Keratinocyte (primary cell): ENCODE measurements around the gene RNF215. TPM values are rescaled to one million over a fixed set of nuclear protein-coding genes. Genes with fewer than 3 reads are reported as not detected.

Source experiments
- DNase-seq: peaks from one replicate; pipeline ENCODE4 v3.0.0-alpha.2; 2011; ENCODE audit warnings: low read depth, missing footprints, low spot score
- FAIRE-seq: peaks from 2 replicates; lab custom pipeline; 2011; peaks lifted over from hg19 to GRCh38; lab: Jason Lieb, UNC
- H2AFZ ChIP-seq: 2 replicates; pipeline ENCODE4 v1.6.0; 2012; ENCODE audit warnings: low read length, control low read depth, inconsistent platforms; ENCODE audit not compliant: control insufficient read depth
- H3K27ac ChIP-seq: 2 replicates; pipeline ENCODE4 v1.5.1; 2011; ENCODE audit warnings: low read length; ENCODE audit not compliant: control insufficient read depth, insufficient read depth
- H3K27me3 ChIP-seq: 3 replicates; pipeline ENCODE4 v1.6.0; 2011; ENCODE audit warnings: low read length; ENCODE audit not compliant: control insufficient read depth, insufficient read depth; ENCODE audit errors: extremely low read depth
- H3K36me3 ChIP-seq, 2 experiments: 2 replicates in 1 of 2; 3 replicates in 1 of 2; pipeline ENCODE4 v1.5.1; 2011; ENCODE audit warnings: low read length in 2 of 2, mild to moderate bottlenecking in 1 of 2; ENCODE audit not compliant: control insufficient read depth in 2 of 2, insufficient read depth in 2 of 2; ENCODE audit errors: extremely low read depth in 1 of 2
- H3K4me1 ChIP-seq: 3 replicates; pipeline ENCODE4 v1.5.1; 2011; ENCODE audit warnings: low read length; ENCODE audit not compliant: control insufficient read depth, insufficient read depth; ENCODE audit errors: extremely low read depth
- H3K4me2 ChIP-seq: 3 replicates; pipeline ENCODE4 v1.6.0; 2011; ENCODE audit warnings: low read depth, low read length; ENCODE audit not compliant: control insufficient read depth, insufficient read depth; ENCODE audit errors: extremely low read depth
- H3K4me3 ChIP-seq, 3 experiments: fragments of 200-600 bp in 1 of 3; sonication (generic) in 1 of 3; 2 replicates in 2 of 3; 3 replicates in 1 of 3; pipeline ENCODE4 v1.5.1; 2011 to 2016; ENCODE audit warnings: low read length in 3 of 3, mild to moderate bottlenecking in 3 of 3, control low read depth in 2 of 3, inconsistent platforms in 1 of 3, low read depth in 1 of 3, mixed read lengths in 1 of 3, mixed run types in 1 of 3, moderate library complexity in 1 of 3; ENCODE audit not compliant: control insufficient read depth in 2 of 3, insufficient read depth in 2 of 3; ENCODE audit errors: extremely low read depth in 1 of 3
- H3K79me2 ChIP-seq: 2 replicates; pipeline ENCODE4 v1.6.0; 2012; ENCODE audit warnings: low read length; ENCODE audit not compliant: control insufficient read depth, insufficient read depth
- H3K9ac ChIP-seq: 3 replicates; pipeline ENCODE4 v1.6.0; 2011; ENCODE audit warnings: low read length; ENCODE audit not compliant: control insufficient read depth, insufficient read depth; ENCODE audit errors: extremely low read depth
- H3K9me1 ChIP-seq: 3 replicates; pipeline ENCODE4 v1.6.0; 2011; ENCODE audit warnings: low read length; ENCODE audit not compliant: control insufficient read depth, insufficient read depth; ENCODE audit errors: extremely low read depth
- H3K9me3 ChIP-seq: 2 replicates; pipeline ENCODE4 v1.5.1; 2012; ENCODE audit warnings: low read depth, low read length; ENCODE audit not compliant: control insufficient read depth
- H4K20me1 ChIP-seq: 3 replicates; pipeline ENCODE4 v1.6.0; 2011; ENCODE audit warnings: low read length; ENCODE audit not compliant: control insufficient read depth, insufficient read depth; ENCODE audit errors: extremely low read depth
- CTCF ChIP-seq, 3 experiments: IDR thresholded peaks in 1 of 3; conservative IDR thresholded peaks in 1 of 3; optimal IDR thresholded peaks in 1 of 3; 2 replicates in 2 of 3; 3 replicates in 1 of 3; pipeline versions ENCODE3 to v1.5.1; 2011; ENCODE audit warnings: low read length in 3 of 3, mild to moderate bottlenecking in 3 of 3, moderate library complexity in 2 of 3, control low read depth in 1 of 3, inconsistent platforms in 1 of 3; ENCODE audit not compliant: insufficient read depth in 2 of 3; ENCODE audit errors: extremely low read depth in 1 of 3
- EZH2 ChIP-seq: IDR thresholded peaks from one replicate; pipeline ENCODE4 v1.6.1; 2012; ENCODE audit warnings: inconsistent platforms, mild to moderate bottlenecking, low read length, moderate library complexity
- dilution Hi-C: fragments of 300-500 bp; cut with MboI; formaldehyde crosslinking; loops from one replicate; pipeline ENCODE4 v1.7.0; 2020; ENCODE audit warnings: low sequenced_read_pairs; ENCODE audit not compliant: extremely low pct_ligation_motif_present
- polyA plus RNA-seq, 5 experiments: library from polyadenylated mRNA; depleted of rRNA in 3 of 5; stranded (reverse) in 3 of 5; stranded (forward) in 1 of 5; unstranded in 1 of 5; fragments of >200 nt; gene quantifications; 1 replicate in 1 of 5; 2 replicates in 3 of 5; 3 replicates in 1 of 5; pipeline versions ENCODE4 v1.2.1 to v1.2.3, GENCODE V29; 2011 to 2012; ENCODE audit warnings: missing spikeins in 2 of 5, low read depth in 1 of 5, low replicate concordance in 1 of 5

The RNF215 gene
- polyA plus RNA-seq, 1 donor (not counting 4 experiments of a cell fraction or from before 2014, with no cell fraction given), result 8.3 TPM

- Histone ChIP-seq H3K9me1 (no peaks in the 10 kb centered on the region), H3K9ac (no peak overlapping the region), H3K36me3 (no peaks in the 10 kb centered on the region), H3K79me2 (no peaks in the 10 kb centered on the region), H3K4me2 (no peak overlapping the region), H2AFZ (no peak overlapping the region), H3K9me3 (no peaks in the 10 kb centered on the region), H3K4me3 (no peak overlapping the region), H3K4me1 (no peaks in the 10 kb centered on the region), H4K20me1 (peaks cover 4% of the 10 kb centered on the region), H3K27ac (no peak overlapping the region), H3K27me3 (no peaks in the 10 kb centered on the region)
- dilution Hi-C loops, result no loop called here
- FAIRE-seq (no peak), DNase-seq (no peak)
- TF ChIP-seq EZH2 (no peak), CTCF (optimal IDR thresholded peaks at IDR 0.05 in 1 of 3, IDR thresholded peaks at IDR 0.05 in 1 of 3, conservative IDR thresholded peaks at IDR 0.05 in 1 of 3; ENCODE audit: extremely low read depth in 1 of 3, insufficient read depth in 2 of 3, low read length in 3 of 3) (no peak)
These were observed 15.2 kb downstream of the RNF215 start for GRCh38 chr22:30371981-30372380.

GRCh38 chr22:30371321-30371720, 15.9 kb downstream of the RNF215 start:
- DNase-seq, result no peak
- no peak for FAIRE-seq
- dilution Hi-C loops, result no loop called here
- no peak overlapping the region for H3K4me3 ChIP-seq
- no peaks in the 10 kb centered on the region for H3K9me1 ChIP-seq
- H4K20me1 ChIP-seq, result peaks cover 4% of the 10 kb centered on the region
- no peak for TF ChIP-seq EZH2
- no peak for TF ChIP-seq CTCF (optimal IDR thresholded peaks at IDR 0.05 in 1 of 3, IDR thresholded peaks at IDR 0.05 in 1 of 3, conservative IDR thresholded peaks at IDR 0.05 in 1 of 3; ENCODE audit: extremely low read depth in 1 of 3, insufficient read depth in 2 of 3, low read length in 3 of 3)
- H3K4me2 ChIP-seq, result no peak overlapping the region
- no peaks in the 10 kb centered on the region for H3K27me3 ChIP-seq
- H3K9me3 ChIP-seq, result no peaks in the 10 kb centered on the region
- H3K36me3 ChIP-seq, result no peaks in the 10 kb centered on the region
- no peaks in the 10 kb centered on the region for H3K4me1 ChIP-seq
- no peak overlapping the region for H3K9ac ChIP-seq
- H3K27ac ChIP-seq, result no peak overlapping the region
- H2AFZ ChIP-seq, result no peak overlapping the region
- no peaks in the 10 kb centered on the region for H3K79me2 ChIP-seq
